SU-DHL-6 (cell line): ENCODE measurements around the gene TBC1D20.

Experiments
- H2AFZ ChIP-seq: fragments of 200-600 bp; sonication (generic); 2 replicates; pipeline ENCODE4 v1.6.1; 2014; ENCODE audit warnings: low read depth, mild to moderate bottlenecking, moderate library complexity, mixed read lengths, antibody characterized with exemption, low read length; ENCODE audit not compliant: severe bottlenecking
- H3F3A ChIP-seq: fragments of 200-600 bp; shearing (Covaris generic); 2 replicates; pipeline ENCODE4 v1.6.0; 2016; ENCODE audit warnings: antibody characterized with exemption, mild to moderate bottlenecking; ENCODE audit not compliant: insufficient read depth
- H3K27ac ChIP-seq: fragments of 200-600 bp; sonication (generic); 2 replicates; pipeline ENCODE4 v1.5.1; 2016; ENCODE audit warnings: low read depth, mild to moderate bottlenecking, low read length, moderate library complexity, mixed read lengths
- H3K27me3 ChIP-seq: fragments of 200-600 bp; sonication (generic), shearing (Covaris generic); 2 replicates; pipeline ENCODE4 v1.6.0; 2014; ENCODE audit warnings: mild to moderate bottlenecking, low read length
- H3K36me3 ChIP-seq: fragments of 200-600 bp; sonication (generic); 2 replicates; pipeline ENCODE4 v1.6.1; 2014; ENCODE audit warnings: mild to moderate bottlenecking, low read length, mixed read lengths
- H3K4me2 ChIP-seq: fragments of 300-600, 200-600 bp; shearing (Covaris generic), sonication (generic); 2 replicates; pipeline ENCODE4 v1.6.0; 2014; ENCODE audit warnings: low read length, low read depth, mild to moderate bottlenecking; ENCODE audit not compliant: poor library complexity, severe bottlenecking
- H3K4me3 ChIP-seq: fragments of 200-600 bp; sonication (generic); 2 replicates; pipeline ENCODE4 v1.5.1; 2014; ENCODE audit warnings: antibody characterized with exemption, low read length, mild to moderate bottlenecking, mixed read lengths; ENCODE audit not compliant: insufficient read depth, poor library complexity, severe bottlenecking
- H3K79me2 ChIP-seq: fragments of 200-600 bp; sonication (generic); 2 replicates; pipeline ENCODE4 v1.6.1; 2014; ENCODE audit warnings: mild to moderate bottlenecking, low read length, moderate library complexity; ENCODE audit not compliant: insufficient read depth
- H3K9ac ChIP-seq: fragments of 200-600 bp; sonication (generic); 2 replicates; pipeline ENCODE4 v1.7.0; 2014; ENCODE audit warnings: mild to moderate bottlenecking, low read length
- H3K9me2 ChIP-seq: fragments of 200-600 bp; sonication (generic); replicated peaks from 2 replicates; pipeline ENCODE4 v1.6.1; 2014; ENCODE audit warnings: low read length; ENCODE audit not compliant: insufficient read depth
- H3K9me3 ChIP-seq: fragments of 200-600 bp; sonication (generic); 2 replicates; pipeline ENCODE4 v1.6.1; 2014; ENCODE audit warnings: low read length, mixed read lengths; ENCODE audit not compliant: insufficient read depth
- H4K20me1 ChIP-seq: fragments of 200-600 bp; sonication (generic); 2 replicates; pipeline ENCODE4 v1.6.1; 2014; ENCODE audit warnings: low read depth, mild to moderate bottlenecking, antibody characterized with exemption, low read length, moderate library complexity, mixed read lengths
- EZH2phosphoT487 ChIP-seq: fragments of 200-600 bp; sonication (generic), shearing (Covaris generic); conservative IDR thresholded peaks from 2 replicates; pipeline ENCODE4 v1.6.1; 2018; ENCODE audit warnings: mild to moderate bottlenecking, antibody characterized with exemption, low read length, moderate library complexity, mixed read lengths
- TF ChIP-seq, protein P1 (sequence below): fragments of 200-600 bp; sonication (generic); IDR thresholded peaks from one replicate; pipeline ENCODE4 v1.5.1; 2017; ENCODE audit warnings: antibody characterized with exemption, mild to moderate bottlenecking, low read length, moderate library complexity; ENCODE audit not compliant: insufficient read depth, poor library complexity, severe bottlenecking

The TBC1D20 gene

DNA sequence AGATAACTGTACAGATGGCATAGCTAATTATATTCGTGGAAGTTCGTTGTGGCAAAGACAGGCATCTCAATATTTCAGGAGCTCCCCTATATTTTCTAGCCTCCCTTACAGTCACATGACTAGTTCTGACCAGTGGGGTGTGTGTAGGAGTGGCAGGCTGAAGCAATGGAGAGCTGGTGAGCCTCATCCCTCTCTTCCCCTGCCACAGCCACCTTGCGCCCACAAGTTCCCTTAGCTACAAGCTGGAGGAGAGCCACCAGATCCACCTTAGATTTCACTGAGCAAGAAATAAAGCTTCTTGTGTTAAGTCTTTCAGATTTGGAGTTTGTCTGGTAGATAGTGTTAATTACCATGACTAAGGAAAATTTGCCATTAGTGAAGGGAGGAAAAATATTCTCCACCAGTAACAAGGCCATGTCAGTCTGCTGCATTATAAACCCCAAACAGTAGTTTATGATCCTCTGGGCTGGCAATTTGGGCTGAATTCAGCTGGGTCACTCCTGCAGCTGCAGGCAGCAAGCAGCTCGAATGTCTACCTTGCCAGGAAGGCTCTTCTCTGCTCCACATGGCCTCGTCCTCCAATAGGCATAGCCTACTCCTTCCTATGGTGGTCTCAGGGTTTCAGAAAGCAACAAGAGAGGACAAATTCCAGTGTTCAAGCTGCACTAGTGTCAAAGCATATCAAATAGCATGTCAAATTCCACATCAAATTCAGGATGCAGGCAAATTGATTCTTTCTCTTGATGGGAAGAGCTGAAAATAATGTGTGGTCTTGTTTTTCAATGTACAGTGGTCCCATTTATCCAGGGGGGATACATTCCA, 61.7 kb downstream of the TBC1D20 start:
- Histone ChIP-seq H3K27ac (no peak overlapping the region), H4K20me1 (no peaks in the 10 kb centered on the region), H3K79me2 (no peaks in the 10 kb centered on the region), H3K4me2 (no peak overlapping the region), H3K9me3 (no peaks in the 10 kb centered on the region), H3K9me2 (no peaks in the 10 kb centered on the region), H3K27me3 (no peaks in the 10 kb centered on the region), H3F3A (no peaks in the 10 kb centered on the region), H3K9ac (no peak overlapping the region), H3K4me3 (no peak overlapping the region), H3K36me3 (no peaks in the 10 kb centered on the region), H2AFZ (no peak overlapping the region)
- TF ChIP-seq, protein P1, sequence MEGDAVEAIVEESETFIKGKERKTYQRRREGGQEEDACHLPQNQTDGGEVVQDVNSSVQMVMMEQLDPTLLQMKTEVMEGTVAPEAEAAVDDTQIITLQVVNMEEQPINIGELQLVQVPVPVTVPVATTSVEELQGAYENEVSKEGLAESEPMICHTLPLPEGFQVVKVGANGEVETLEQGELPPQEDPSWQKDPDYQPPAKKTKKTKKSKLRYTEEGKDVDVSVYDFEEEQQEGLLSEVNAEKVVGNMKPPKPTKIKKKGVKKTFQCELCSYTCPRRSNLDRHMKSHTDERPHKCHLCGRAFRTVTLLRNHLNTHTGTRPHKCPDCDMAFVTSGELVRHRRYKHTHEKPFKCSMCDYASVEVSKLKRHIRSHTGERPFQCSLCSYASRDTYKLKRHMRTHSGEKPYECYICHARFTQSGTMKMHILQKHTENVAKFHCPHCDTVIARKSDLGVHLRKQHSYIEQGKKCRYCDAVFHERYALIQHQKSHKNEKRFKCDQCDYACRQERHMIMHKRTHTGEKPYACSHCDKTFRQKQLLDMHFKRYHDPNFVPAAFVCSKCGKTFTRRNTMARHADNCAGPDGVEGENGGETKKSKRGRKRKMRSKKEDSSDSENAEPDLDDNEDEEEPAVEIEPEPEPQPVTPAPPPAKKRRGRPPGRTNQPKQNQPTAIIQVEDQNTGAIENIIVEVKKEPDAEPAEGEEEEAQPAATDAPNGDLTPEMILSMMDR: no peak
- no peak for TF ChIP-seq EZH2phosphoT487

DNA sequence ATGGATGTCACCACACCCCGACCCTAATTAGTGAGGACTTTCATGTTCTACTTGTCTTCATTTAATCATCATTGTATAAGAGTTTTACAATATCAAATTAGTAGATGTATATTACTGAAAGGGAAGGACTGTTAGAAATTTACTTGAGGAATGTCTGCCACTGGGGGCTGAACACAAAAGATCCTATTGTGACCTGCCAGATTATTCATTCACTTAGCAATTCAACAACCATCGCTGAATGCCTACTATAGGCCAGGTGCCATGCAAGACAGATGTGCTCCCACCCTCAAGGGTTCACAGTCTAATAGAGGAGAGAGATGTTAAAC, 62.2 kb downstream of the TBC1D20 start:
- no peaks in the 10 kb centered on the region for H3K9me3 ChIP-seq
- no peaks in the 10 kb centered on the region for H3F3A ChIP-seq
- H3K9me2 ChIP-seq: no peaks in the 10 kb centered on the region
- no peaks in the 10 kb centered on the region for H3K36me3 ChIP-seq
- H3K4me3 ChIP-seq: no peak overlapping the region
- H3K27ac ChIP-seq: no peak overlapping the region
- no peaks in the 10 kb centered on the region for H3K27me3 ChIP-seq
- TF ChIP-seq, protein P1: no peak
- TF ChIP-seq EZH2phosphoT487: no peak
- H4K20me1 ChIP-seq: no peaks in the 10 kb centered on the region
- no peak overlapping the region for H3K9ac ChIP-seq
- no peak overlapping the region for H2AFZ ChIP-seq
- no peak overlapping the region for H3K4me2 ChIP-seq
- H3K79me2 ChIP-seq: no peaks in the 10 kb centered on the region

DNA sequence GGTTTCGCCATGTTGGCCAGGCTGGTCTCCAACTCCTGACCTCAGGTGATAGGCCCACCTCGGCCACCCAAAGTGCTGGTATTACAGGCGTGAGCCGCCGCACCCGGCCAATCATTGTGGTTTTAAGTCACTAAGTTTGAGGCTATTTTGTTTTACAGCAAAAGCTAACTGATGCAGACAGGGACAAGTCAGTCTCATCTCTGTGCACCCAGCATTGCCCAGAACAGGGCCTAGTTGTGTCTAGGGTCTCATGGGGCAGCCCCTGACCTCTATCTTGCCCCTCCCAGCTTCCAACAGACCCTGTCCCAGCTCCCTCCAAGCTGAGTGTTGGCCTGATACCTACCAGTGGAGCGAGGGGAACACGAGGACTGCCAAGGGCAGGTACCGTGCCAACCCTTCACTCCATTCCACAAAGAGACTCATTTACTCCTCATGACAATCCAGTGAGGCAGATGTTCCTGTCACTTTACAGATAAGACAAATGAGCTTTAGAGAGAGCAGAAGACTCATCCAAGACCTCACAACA, 63.1 kb downstream of the TBC1D20 start:
- Histone ChIP-seq H3K79me2 (no peaks in the 10 kb centered on the region), H3K9ac (no peak overlapping the region), H3K27ac (no peak overlapping the region), H3K9me2 (no peaks in the 10 kb centered on the region), H3K4me2 (no peak overlapping the region), H3F3A (no peaks in the 10 kb centered on the region), H3K27me3 (no peaks in the 10 kb centered on the region), H3K36me3 (no peaks in the 10 kb centered on the region), H3K9me3 (no peaks in the 10 kb centered on the region), H4K20me1 (no peaks in the 10 kb centered on the region), H2AFZ (no peak overlapping the region), H3K4me3 (no peak overlapping the region)
- TF ChIP-seq, protein P1: no peak
- TF ChIP-seq EZH2phosphoT487: no peak
